ENCODE results near the gene UCP3.

The UCP3 gene

DNA sequence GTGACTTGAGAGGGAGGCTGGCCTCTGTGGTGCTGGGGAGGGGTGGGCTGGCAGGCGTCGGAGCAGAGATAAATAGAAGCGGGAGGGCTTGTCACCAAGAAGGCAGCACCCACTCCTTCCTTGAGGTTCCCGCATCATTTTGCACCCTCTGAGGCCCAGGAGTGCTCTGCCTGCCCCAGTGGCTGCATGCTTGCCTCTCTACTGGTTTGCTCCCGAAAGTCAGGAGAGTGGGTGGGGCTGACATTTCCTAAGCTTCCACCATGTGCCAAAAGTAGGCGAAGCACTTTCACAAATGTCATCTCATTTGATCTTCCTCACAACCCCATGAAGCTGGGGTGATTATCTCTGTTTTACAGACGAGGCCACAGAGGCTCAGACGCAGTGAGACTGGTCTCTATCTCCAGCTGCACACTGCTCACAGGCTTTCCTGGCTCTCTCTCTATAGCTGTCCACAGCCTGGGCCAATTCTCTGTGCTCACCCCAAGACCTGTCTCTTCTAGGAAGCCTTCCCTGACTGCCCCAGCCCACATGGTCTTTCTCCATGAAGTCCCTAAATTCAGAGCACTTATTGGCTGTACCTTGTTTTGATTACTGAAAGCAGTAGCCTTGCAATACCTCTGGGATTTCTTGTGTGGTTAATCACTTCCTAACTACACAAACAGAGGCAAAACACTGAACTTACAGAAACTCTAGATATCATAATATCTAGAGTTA lies 2.6 kb upstream of the UCP3 start:
- TF ChIP-seq TAF1 (IDR thresholded peaks at IDR 0.05; ENCODE audit: low read depth) = no peak
- TF ChIP-seq, protein P1, sequence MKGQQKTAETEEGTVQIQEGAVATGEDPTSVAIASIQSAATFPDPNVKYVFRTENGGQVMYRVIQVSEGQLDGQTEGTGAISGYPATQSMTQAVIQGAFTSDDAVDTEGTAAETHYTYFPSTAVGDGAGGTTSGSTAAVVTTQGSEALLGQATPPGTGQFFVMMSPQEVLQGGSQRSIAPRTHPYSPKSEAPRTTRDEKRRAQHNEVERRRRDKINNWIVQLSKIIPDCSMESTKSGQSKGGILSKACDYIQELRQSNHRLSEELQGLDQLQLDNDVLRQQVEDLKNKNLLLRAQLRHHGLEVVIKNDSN (IDR thresholded peaks at IDR 0.05) = no peak
- TF ChIP-seq CEBPB (IDR thresholded peaks at IDR 0.05) = no peak
- no peak for TF ChIP-seq EP300 (IDR thresholded peaks at IDR 0.05; ENCODE audit: borderline replicate concordance)
- no peak for TF ChIP-seq MAX (IDR thresholded peaks at IDR 0.05)
- TF ChIP-seq, protein P2, sequence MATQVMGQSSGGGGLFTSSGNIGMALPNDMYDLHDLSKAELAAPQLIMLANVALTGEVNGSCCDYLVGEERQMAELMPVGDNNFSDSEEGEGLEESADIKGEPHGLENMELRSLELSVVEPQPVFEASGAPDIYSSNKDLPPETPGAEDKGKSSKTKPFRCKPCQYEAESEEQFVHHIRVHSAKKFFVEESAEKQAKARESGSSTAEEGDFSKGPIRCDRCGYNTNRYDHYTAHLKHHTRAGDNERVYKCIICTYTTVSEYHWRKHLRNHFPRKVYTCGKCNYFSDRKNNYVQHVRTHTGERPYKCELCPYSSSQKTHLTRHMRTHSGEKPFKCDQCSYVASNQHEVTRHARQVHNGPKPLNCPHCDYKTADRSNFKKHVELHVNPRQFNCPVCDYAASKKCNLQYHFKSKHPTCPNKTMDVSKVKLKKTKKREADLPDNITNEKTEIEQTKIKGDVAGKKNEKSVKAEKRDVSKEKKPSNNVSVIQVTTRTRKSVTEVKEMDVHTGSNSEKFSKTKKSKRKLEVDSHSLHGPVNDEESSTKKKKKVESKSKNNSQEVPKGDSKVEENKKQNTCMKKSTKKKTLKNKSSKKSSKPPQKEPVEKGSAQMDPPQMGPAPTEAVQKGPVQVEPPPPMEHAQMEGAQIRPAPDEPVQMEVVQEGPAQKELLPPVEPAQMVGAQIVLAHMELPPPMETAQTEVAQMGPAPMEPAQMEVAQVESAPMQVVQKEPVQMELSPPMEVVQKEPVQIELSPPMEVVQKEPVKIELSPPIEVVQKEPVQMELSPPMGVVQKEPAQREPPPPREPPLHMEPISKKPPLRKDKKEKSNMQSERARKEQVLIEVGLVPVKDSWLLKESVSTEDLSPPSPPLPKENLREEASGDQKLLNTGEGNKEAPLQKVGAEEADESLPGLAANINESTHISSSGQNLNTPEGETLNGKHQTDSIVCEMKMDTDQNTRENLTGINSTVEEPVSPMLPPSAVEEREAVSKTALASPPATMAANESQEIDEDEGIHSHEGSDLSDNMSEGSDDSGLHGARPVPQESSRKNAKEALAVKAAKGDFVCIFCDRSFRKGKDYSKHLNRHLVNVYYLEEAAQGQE (IDR thresholded peaks at IDR 0.05; ENCODE audit: low read depth) = no peak

DNA sequence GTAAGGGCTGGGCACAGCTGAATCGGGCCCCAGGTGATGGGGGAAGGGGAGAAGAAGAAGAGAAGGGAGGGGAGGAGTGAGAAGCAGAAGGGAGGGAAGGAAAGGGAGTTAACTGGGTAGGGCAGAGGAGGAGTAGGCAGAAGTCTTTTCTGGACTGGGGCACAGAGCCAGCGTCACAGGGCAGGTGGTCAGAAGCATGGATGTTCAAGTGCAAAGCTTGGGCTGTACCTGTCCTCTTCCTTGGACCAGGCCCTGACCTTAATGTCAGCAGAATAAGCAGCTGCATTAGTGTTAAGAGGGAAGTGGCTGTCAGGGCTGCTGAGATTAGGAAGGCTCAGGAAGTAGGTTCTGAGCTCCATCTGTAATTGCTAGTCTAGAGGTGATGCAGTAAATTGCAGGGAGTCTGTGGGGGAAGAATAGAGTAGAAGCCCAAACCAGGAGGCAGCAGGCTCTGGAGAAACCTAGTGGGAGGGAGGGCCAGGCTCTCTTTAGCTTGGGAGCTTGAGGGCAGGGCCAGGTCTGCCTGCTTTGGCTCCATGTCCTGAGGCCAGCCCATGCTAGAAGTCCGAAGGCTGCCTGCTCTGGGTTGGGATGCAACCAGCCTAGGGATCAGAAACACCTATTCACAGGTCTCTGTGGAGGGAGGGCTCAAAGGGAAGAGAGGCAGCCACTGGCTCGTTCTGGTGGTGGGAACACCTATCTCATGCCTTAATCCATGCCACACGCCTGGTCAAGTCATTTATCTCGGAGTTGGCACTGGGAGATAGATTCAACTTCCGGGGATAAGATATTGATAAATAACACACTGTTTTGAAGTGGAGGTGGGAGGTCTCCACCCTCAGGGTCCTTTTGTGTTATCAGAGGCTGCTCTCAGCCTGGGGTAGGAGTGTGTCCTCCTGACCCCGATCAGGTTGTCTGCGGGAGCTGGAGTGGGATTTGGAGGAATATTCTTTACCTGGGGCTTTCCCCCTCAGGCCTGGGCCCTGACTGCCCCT lies 1.7 kb upstream of the UCP3 start:
- no peak for TF ChIP-seq EP300 (IDR thresholded peaks at IDR 0.05; ENCODE audit: borderline replicate concordance)
- TF ChIP-seq RAD21 (IDR thresholded peaks at IDR 0.05; ENCODE audit: low read depth) = no peak
- no peak for TF ChIP-seq NFIC (IDR thresholded peaks at IDR 0.05)
- TF ChIP-seq EGR1 (IDR thresholded peaks at IDR 0.05) = no peak
- no peak for TF ChIP-seq FOXM1 (IDR thresholded peaks at IDR 0.05; ENCODE audit: borderline replicate concordance, low read depth)
- TF ChIP-seq, protein P1 (IDR thresholded peaks at IDR 0.05) = no peak

DNA sequence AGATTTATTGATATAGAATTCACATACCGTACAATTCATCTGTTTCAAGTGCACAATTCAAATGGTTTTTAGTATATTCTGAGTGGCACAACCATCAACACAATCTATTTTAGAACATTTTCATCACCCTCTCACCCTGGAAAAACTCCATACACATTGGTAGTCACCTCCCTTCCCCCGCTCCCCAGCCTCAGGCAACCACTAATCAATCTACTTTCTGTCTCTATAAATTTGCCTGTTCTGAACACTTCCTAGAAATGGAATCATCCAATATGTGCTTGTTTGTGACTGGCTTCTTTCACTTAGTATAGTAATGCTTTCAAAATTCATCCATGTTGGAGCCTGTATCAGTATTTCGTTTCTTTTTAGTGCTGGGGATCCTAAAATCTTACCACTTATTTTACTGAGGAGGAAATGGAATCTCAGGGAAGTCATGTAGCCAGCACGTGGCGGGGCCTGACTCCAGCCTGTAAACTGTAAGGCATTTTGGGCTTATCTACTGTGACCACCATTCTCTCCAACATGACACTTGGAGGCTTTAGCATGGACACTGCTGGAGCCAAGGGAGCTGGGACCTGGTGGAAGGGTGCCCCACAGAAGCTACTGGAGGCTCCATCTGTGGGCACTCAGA lies 905 bp upstream of the UCP3 start:
- TF ChIP-seq TCF12 (IDR thresholded peaks at IDR 0.05; ENCODE audit: low read depth) = no peak

- TF ChIP-seq MAX (IDR thresholded peaks at IDR 0.05) = no peak
- no peak for TF ChIP-seq YY1 (IDR thresholded peaks at IDR 0.05; ENCODE audit: low read depth)
- TF ChIP-seq TAF1 (IDR thresholded peaks at IDR 0.05; ENCODE audit: low read depth) = no peak
- no peak for TF ChIP-seq FOXM1 (IDR thresholded peaks at IDR 0.05; ENCODE audit: borderline replicate concordance, low read depth)
- TF ChIP-seq, protein P1 (IDR thresholded peaks at IDR 0.05) = no peak
- TF ChIP-seq TEAD4 (IDR thresholded peaks at IDR 0.05) = no peak
- no peak for TF ChIP-seq EGR1 (IDR thresholded peaks at IDR 0.05)
- no peak for TF ChIP-seq NFIC (IDR thresholded peaks at IDR 0.05)
- TF ChIP-seq EP300 (IDR thresholded peaks at IDR 0.05; ENCODE audit: borderline replicate concordance) = no peak
- no peak for TF ChIP-seq TCF12 (IDR thresholded peaks at IDR 0.05; ENCODE audit: low read depth)
- TF ChIP-seq RAD21 (IDR thresholded peaks at IDR 0.05; ENCODE audit: low read depth) = no peak
- TF ChIP-seq, protein P2 (IDR thresholded peaks at IDR 0.05; ENCODE audit: low read depth) = no peak
- no peak for TF ChIP-seq ZBTB7A (IDR thresholded peaks at IDR 0.05; ENCODE audit: low read depth)
- TF ChIP-seq CREB1 (IDR thresholded peaks at IDR 0.05; ENCODE audit: low read depth) = no peak
- no peak for TF ChIP-seq CEBPB (IDR thresholded peaks at IDR 0.05)
These were observed 304 bp upstream of the UCP3 start for GRCh38 chr11:74009230-74009547.

DNA sequence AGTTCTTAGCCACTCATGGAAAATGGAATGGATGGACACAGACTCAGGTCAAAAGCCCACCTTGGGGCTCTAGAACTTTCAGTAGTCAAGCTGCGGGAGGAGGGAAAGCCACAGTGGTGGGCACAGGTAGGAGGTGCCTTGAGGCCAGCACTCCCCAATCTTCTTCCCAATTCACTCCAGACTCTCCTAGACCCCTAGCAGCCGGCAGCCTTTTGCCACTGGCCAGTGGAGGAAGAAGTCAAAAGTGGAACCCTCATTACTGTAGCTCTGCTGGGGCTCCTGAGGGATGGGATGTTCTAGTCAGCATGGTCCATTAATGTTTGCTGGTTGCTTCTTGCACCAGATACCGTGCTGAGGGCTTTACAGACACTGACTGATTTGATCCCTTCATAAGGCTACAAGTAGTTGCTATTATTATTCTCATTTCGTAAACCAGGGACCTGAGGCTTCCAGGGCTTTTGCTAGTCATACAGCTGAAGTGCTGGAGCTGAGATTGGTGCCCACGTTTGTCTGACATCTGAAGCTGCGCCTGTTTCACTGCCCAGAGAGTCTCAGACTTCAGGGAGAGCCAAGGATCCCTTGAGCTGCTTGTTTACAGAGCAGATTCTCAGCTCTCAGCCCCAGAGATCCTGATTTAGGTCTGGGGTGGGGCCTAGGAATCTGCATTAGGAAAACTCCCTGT lies 1.1 kb downstream of the UCP3 start:
- no peak for TF ChIP-seq EGR1 (IDR thresholded peaks at IDR 0.05)
- TF ChIP-seq CEBPB (IDR thresholded peaks at IDR 0.05) = no peak
- no peak for TF ChIP-seq ZBTB7A (IDR thresholded peaks at IDR 0.05; ENCODE audit: low read depth)
- no peak for TF ChIP-seq TCF12 (IDR thresholded peaks at IDR 0.05; ENCODE audit: low read depth)
- TF ChIP-seq FOXM1 (IDR thresholded peaks at IDR 0.05; ENCODE audit: borderline replicate concordance, low read depth) = no peak
- no peak for TF ChIP-seq YY1 (IDR thresholded peaks at IDR 0.05; ENCODE audit: low read depth)
- TF ChIP-seq, protein P1 (IDR thresholded peaks at IDR 0.05) = no peak
- no peak for TF ChIP-seq MAX (IDR thresholded peaks at IDR 0.05)
- TF ChIP-seq TAF1 (IDR thresholded peaks at IDR 0.05; ENCODE audit: low read depth) = no peak
- TF ChIP-seq EP300 (IDR thresholded peaks at IDR 0.05; ENCODE audit: borderline replicate concordance) = no peak
- TF ChIP-seq, protein P2 (IDR thresholded peaks at IDR 0.05; ENCODE audit: low read depth) = no peak
